Epithelial cell of esophagus (primary cell): Measurements from ENCODE around the gene MRPS34.

Experiments
- DNase-seq: peaks from one replicate; pipeline ENCODE4 v3.0.0; 2010; ENCODE audit warnings: low read depth
- H3K4me3 ChIP-seq: 2 replicates; pipeline ENCODE4 v1.5.1; 2011; ENCODE audit warnings: mild to moderate bottlenecking, low read length, control low read depth
- CTCF ChIP-seq: IDR thresholded peaks from 2 replicates; pipeline ENCODE4 v1.5.1; 2011; ENCODE audit warnings: low read depth, mild to moderate bottlenecking, low read length, control low read depth, inconsistent platforms; ENCODE audit not compliant: insufficient read depth; ENCODE audit errors: missing control alignments

Gene MRPS34

GRCh38 chr16:1794221-1794871 is 21.4 kb upstream of the MRPS34 start:
- no peak for TF ChIP-seq CTCF
- H3K4me3 ChIP-seq, result no peak overlapping the region
- DNase-seq, result no peak

GRCh38 chr16:1793578-1794220 is 20.8 kb upstream of the MRPS34 start, which contains the start of gene IGFALS:
Gene IGFALS (minus strand): TSS chr16:1793705. CDS start chr16:1793652, 53 bp downstream.
- no peak within 1 kb of the TSS for H3K4me3 ChIP-seq
- no peak for DNase-seq
- TF ChIP-seq CTCF, result no peak

GRCh38 chr16:1792836-1793577 is 20.1 kb upstream of the MRPS34 start:
- H3K4me3 ChIP-seq, result no peak overlapping the region
- TF ChIP-seq CTCF, result no peak
- no peak for DNase-seq

GRCh38 chr16:1791943-1792812 is 19.2 kb upstream of the MRPS34 start:
- H3K4me3 ChIP-seq, result no peak overlapping the region
- no peak for DNase-seq
- no peak for TF ChIP-seq CTCF

- TF ChIP-seq CTCF, result no peak
- no peak overlapping the region for H3K4me3 ChIP-seq
- DNase-seq, result no peak
Observed at GRCh38 chr16:1791256-1791942, 18.5 kb upstream of the MRPS34 start.

GRCh38 chr16:1790611-1791255 is 17.8 kb upstream of the MRPS34 start:
- no peak for TF ChIP-seq CTCF
- no peak for DNase-seq
- no peak overlapping the region for H3K4me3 ChIP-seq
